Measurements from ENCODE around the gene CELSR3.
A peak's percentile ranks its signal among the peaks of the same experiment; 100 is the strongest.

Gene CELSR3

DNA sequence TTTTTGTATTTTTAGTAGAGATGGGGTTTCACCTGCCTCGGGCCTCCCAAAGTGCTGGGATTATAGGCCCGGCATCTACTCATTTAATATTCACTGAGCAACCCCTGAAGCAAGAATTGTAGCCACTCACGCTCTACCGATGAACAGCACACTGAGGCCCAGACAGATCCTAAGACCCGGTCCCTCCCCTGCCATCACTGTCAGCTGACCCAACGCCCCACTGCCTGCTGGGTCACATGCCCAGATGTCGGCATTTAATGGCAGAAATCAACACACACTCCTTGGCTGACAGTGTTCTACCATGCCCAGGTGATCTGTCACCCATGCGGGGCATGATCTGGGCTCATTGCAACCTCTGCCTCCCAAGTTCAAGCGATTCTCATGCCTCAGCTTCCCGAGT lies 37.9 kb downstream of the CELSR3 start:
- ChIA-PET CTCF (interaction anchor here (0.6 to 2.6 kb wide), 3 partner anchors 10 to 37 kb away, joined by 3 to 12 read pairs (median 3); partner anchors contain the start of gene SLC26A6), POLR2A (ENCODE audit: low non-redundant PET) (no interaction called here)
- DNase-seq (ENCODE audit: low spot score) = no peak
- TF ChIP-seq, protein P1, sequence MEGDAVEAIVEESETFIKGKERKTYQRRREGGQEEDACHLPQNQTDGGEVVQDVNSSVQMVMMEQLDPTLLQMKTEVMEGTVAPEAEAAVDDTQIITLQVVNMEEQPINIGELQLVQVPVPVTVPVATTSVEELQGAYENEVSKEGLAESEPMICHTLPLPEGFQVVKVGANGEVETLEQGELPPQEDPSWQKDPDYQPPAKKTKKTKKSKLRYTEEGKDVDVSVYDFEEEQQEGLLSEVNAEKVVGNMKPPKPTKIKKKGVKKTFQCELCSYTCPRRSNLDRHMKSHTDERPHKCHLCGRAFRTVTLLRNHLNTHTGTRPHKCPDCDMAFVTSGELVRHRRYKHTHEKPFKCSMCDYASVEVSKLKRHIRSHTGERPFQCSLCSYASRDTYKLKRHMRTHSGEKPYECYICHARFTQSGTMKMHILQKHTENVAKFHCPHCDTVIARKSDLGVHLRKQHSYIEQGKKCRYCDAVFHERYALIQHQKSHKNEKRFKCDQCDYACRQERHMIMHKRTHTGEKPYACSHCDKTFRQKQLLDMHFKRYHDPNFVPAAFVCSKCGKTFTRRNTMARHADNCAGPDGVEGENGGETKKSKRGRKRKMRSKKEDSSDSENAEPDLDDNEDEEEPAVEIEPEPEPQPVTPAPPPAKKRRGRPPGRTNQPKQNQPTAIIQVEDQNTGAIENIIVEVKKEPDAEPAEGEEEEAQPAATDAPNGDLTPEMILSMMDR (conservative IDR thresholded peaks at IDR 0.05; ENCODE audit: low read depth) = no peak
- peak overlapping the region; percentile 89 for H3K27ac ChIP-seq

DNA sequence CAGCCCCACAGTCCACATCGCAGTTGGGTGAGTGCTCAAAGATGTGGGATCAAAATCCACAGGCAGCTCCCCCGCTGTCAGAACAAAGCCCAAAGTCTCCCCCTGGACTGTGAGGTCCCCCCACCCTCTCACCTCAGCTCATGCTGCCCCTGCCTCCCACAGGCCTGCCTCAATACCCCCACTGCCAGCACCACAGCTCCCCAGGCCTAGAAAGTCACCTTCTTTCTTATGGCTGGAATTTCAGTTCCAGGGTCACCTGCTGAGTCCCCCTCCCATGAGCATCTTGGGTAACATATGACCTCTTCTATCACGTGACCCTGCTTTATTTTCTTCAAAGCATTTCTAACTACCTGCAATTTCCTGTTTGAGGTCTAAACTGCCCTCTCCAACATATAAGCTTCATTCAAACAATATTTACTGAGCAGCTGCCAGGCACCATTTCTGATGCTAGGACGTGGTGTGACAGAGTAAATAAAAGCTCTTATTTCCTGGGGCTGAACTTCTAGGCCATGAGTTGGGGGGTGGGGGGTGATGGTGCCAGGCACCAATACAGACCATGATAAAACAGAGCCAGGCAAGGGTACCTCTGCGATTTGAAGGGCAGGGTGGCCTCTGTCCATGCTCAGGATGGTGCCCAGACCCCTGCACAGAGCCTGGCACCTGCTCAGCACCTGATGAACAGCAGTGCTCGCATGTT lies 38.7 kb downstream of the CELSR3 start:
- POLR2A ChIA-PET (ENCODE audit: low non-redundant PET) = interaction anchor here (0.6 to 0.7 kb wide), 2 partner anchors 8 to 57 kb away, joined by 3 to 6 read pairs; no protein-coding TSS in a partner anchor
- peak overlapping the region; percentile 89 for H3K27ac ChIP-seq
- TF ChIP-seq, protein P1 (conservative IDR thresholded peaks at IDR 0.05; ENCODE audit: low read depth) = no peak
- no peak for DNase-seq (ENCODE audit: low spot score)
- CTCF ChIA-PET = interaction anchor here (0.6 to 2.6 kb wide), 4 partner anchors 11 to 38 kb away, joined by 3 to 12 read pairs (median 4); partner anchors contain the start of gene SLC26A6

DNA sequence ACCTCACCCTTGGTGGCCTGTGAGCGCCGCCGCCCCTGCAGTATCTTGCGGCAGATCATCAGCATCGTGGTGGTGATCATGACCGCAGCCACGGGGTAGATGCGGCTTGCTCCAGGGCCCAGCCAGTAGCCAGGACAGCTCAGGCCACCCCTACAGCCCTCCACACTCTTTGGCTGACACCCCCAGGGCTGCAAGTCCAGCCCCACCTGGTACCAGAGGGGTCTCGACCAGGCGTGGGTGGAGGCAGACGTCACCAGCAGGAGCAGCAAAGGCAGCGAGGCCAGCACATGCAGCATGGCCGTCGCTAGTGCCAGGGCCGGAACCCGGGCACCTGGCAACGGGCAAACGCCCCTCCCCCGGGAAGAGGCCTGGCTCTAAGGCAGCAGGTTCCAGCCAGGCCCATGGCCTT lies 41.2 kb downstream of the CELSR3 start, which contains the start of gene TMEM89:
TSS of gene TMEM89 (minus strand) at position 309 of the 409 bp plus-strand sequence. CDS start at position 296, 13 bp downstream.
- no peak for DNase-seq (ENCODE audit: low spot score)
- TF ChIP-seq, protein P1 (conservative IDR thresholded peaks at IDR 0.05; ENCODE audit: low read depth) = no peak
- ChIA-PET POLR2A (ENCODE audit: low non-redundant PET) (no interaction called here), CTCF (no interaction called here)
- H3K27ac ChIP-seq = peak within 1 kb of the TSS; percentile 89

DNA sequence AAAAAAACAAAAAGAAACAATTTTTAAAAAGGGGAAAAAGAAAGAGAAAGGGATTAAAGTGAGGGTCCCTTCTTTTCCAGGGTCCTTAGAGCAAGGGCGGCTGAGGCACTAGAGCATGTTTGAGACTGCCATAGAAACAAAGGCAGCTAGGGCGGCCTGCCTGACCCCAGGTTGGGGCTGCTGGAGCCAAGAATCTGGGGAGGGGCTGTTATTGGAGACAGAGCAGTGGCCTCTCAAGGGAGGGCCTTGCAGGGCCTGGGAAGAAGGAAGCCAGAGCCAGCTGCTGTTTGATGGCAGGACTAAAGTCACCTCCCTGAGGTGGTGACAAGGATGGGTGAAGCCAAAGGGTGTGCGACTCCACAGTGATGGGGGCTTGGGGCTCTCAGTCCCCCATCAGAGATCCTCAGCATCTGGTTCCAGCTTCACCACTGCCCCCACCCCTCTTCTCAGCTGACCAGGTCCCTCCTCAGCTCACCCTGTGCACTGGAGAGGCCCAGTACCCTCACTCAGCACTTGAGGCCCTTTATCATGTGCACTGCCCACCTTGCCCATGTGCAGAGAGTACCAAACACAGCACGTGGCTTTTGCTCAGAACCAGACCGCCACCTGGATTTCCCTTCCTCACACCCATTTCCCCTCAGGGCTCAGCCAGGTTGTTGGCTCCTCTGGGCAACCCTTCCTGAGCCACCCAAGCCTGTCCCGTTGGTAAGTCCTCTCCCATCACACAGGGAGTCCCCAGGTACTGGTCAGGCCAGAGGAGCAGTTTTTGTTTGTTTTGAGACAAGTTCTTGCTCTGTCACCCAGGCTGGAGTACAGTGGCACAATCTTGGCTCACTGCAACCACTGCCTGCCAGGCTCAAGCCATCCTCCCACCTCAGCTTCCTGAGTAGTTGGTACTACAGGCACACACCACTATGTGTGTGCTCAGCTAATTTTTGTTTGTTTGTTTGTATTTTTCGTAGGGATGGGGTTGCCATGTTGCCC lies 42.9 kb downstream of the CELSR3 start:
- POLR2A ChIA-PET (ENCODE audit: low non-redundant PET) = no interaction called here
- H3K27ac ChIP-seq = peak overlapping the region; percentile 89
- no peak for DNase-seq (ENCODE audit: low spot score)
- TF ChIP-seq, protein P1 (conservative IDR thresholded peaks at IDR 0.05; ENCODE audit: low read depth) = no peak
- CTCF ChIA-PET = no interaction called here

DNA sequence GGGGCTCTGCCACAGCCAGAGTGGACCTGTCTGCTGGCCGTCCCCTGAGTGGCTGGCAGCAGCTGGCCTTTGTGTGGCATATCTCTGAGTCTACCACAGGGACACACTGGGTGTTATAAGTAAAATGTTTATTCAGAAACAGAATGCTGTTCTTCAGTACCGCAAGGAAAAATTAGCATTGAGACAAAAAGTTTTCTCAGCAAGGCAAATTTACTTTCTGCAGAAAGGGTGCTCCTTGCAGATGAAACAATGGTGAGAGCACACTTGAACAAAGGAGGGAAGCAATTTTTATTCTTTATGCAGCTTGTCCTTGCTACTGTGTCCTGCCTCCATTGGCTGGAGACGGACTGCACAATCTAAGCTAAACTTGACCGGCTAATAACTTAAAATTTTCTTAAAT lies 45.1 kb downstream of the CELSR3 start:
- TF ChIP-seq, protein P1 (conservative IDR thresholded peaks at IDR 0.05; ENCODE audit: low read depth) = no peak
- POLR2A ChIA-PET (ENCODE audit: low non-redundant PET) = no interaction called here
- peak overlapping the region; percentile 56 for H3K27ac ChIP-seq
- no peak for DNase-seq (ENCODE audit: low spot score)
- CTCF ChIA-PET = no interaction called here

DNA sequence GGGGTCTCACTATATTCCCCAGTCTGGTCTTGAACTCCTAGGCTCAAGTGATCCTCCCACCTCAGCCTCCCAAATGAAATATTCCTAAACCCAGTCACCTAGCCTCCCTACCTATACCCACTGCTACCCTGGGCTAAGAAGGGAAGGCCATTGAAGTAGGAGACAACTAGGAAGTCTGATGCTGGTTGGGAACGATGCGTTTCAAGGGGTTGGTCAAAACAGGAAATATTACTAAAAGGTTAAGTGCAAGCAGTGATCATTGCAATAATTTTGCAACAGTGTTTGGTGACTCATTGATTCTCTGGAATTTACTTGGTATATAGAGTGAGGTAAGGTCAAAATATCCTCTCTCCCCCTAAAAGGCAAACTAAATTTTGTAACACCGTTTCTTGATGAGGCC lies 48.6 kb downstream of the CELSR3 start:
- H3K27ac ChIP-seq = peak overlapping the region; percentile 83
- peak; percentile 71 for DNase-seq (ENCODE audit: low spot score)
- ChIA-PET CTCF (interaction anchor here (0.6 to 0.7 kb wide), 2 partner anchors 32 to 127 kb away, joined by 5 to 8 read pairs; no protein-coding TSS in a partner anchor), POLR2A (ENCODE audit: low non-redundant PET) (no interaction called here)
- TF ChIP-seq, protein P1 (conservative IDR thresholded peaks at IDR 0.05; ENCODE audit: low read depth) = no peak

All from RWPE1 (cell line).